GOT3 (cell line): ENCODE data around the gene OR4D1.

Source experiments
- DNase-seq: peaks from one replicate; lab custom pipeline; 2025; ENCODE audit warnings: mixed read lengths; lab: John Stamatoyannopoulos, UW

The OR4D1 gene

DNA sequence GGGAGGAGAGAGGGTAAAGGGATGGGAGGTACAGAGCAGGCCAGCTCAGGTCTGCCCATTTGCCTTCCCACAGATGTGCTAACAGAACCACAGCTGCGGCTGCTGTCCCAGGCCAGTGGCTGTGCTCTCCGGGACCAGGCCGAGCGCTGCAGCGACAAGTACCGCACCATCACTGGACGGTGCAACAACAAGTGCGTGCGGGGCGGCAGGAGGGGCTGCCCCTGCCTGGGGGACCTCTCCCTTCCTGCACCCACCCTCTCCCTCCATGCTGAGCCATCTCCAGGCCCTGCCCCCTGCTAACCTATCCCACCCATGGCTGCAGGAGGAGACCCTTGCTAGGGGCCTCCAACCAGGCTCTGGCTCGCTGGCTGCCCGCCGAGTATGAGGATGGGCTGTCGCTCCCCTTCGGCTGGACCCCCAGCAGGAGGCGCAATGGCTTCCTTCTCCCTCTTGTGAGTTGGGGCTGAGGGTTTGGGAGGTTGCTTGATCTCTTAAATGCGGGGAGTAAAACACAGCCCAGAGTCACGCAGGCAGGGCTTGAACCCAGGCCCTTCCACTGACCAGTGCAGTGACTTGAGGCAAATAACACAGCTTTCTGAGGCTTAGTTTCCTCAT, 45.6 kb downstream of the OR4D1 start:
- no peak for DNase-seq

DNA sequence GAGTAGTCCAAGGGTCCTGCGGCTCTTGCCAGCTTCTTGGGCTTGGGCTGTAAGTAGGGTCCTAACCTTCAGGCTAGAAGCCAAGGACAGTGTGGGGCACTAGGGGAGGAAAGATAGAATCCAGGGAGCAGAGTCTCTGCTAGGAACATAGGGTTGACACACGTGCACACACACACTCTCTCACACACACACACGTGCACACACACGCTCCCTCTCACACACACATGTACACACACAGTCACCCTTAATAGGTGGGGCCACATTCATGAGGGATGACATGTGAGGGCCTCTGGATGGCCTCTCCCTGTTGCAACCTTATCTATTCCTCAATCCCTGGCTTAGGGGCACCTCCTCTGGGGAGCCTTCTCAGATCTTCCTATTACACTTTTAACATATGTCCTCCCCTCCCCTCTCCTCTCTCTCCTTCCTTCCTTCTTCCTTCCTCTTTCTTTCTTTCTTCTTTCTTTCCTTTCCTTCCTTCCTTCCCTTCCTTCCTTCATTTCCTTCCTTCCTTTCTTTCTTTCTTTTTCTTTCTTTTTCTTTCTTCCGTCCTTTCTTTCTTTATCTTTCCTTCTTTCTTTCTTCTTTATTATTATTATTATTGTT, 47.4 kb downstream of the OR4D1 start:
- no peak for DNase-seq

DNA sequence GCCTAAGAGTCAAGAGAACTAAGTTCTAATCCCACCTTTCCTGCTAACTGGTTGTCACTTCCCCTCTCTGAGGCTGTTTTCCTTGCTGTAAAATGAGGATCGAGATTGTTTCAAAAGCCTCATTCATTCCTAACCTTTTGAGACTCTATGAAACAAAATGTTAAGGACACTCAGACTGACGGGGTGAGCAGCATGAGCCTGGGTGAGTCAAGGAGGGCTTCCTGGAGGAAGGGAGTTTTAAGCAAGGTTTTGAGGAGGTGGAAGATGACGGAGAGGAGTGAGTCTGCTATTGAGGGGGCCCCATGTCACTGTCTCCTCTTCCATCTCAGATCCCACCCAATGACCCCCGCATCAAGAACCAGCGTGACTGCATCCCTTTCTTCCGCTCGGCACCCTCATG, 48.4 kb downstream of the OR4D1 start:
- no peak for DNase-seq

DNA sequence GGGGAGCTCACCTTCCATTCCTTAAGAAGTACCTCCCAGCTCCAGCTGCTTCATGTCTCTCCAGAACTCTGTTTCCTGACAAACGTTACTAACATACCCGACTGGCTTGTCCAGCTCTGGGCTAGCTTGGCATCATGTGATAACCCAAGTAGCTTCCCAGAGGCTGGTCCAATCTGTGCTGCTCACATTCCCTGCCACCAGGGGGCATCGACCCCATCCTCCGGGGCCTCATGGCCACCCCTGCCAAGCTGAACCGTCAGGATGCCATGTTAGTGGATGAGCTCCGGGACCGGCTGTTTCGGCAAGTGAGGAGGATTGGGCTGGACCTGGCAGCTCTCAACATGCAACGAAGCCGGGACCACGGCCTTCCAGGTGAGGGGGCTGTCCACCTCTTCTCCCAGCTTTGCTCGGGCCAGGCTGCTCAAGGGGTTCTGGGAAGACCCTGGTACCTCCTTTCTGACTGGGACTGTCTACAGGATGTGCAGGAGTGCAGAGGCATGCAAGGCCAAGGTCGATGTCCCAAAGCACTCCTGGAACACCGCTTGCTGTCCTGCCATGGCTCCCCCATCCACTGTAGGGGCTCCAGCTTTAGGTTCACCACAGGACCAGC, 51.9 kb downstream of the OR4D1 start:
- DNase-seq = no peak

DNA sequence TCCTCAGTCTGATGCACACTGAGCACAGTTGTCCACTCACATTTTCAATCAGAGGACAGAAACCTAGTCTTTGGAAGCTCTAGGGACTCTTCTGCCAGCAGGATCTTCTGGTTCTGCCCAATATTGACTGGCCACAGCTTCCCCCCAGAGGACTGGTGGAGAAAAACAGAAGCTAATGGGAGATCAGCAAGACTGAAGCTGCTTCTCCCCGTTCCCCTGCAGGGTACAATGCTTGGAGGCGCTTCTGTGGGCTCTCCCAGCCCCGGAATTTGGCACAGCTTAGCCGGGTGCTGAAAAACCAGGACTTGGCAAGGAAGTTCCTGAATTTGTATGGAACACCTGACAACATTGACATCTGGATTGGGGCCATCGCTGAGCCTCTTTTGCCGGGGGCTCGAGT, 54.7 kb downstream of the OR4D1 start:
- no peak for DNase-seq

DNA sequence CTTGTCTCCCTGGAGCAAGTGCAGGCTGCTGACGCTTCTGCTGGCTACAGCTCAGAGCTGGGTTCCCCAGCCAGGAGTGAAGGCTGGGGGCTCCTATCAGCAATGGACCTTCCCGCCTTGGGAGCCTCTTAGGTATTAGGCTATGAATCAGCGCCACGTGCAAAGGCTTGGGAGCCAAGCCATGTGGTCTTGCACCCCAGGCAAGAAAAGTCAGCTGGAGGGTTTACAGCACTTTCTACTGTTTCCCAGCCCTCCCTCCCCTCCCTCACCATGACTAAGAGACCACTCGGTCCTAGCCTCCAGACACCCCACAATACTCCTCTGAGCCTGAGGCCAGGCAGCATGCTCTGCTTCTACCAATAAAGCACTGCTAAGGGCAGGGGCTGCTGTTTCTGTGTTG, 56.6 kb downstream of the OR4D1 start:
- DNase-seq = no peak

DNA sequence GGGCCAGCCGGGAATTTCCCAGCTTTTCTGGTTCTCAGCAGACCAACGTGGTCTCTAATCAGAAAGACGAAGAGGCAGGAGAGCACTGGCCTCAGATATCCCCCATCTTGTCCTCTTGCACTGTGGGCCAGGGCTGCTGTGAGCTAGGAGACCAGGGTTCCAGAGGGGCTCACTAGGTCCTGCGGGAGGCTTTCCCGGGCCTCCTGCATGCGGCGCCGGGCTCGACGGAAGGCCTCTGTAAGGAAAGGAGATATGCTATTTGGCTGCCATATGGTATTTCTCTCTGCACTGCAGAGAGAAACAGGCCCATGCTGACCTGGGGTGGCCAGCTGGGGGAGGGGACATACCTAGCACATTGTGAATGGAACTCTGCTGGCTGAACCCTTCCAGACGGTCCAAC, 57.8 kb downstream of the OR4D1 start:
- no peak for DNase-seq

DNA sequence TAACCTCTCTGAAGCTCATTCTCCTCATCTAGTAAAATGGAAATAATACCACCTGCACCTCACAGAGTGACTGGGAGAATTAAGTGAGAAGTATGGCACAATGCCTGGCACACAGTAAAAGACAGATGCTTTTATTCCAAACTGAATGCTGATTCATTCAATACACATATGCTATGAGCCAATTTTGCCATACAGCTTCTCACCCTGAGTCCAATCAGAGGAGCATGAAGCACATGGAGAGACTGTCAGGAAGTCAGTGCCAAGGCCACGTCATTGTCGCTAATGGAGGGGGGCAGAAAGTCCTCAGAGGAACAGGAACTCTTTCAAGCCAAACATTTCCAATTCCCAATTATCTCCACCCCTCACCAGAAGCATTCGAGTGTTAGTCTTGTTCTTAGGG, 59.3 kb downstream of the OR4D1 start:
- no peak for DNase-seq

DNA sequence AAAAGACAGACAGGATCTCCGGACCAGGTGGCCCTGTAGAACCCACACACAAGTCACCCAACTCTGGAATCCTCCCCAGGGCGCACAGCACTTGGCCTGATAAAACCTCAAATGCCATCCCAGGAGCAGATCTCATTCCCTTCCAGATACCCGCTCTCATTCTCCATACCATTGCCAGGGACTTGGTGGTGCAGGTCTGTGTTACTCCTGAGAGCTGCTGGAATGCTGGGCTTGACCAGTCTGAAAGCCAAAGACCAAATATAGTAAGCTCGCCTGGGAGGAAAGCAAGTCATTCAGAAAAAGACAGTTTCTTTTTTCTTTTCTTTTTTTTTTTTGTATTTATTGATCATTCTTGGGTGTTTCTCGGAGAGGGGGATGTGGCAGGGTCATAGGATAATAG, 60.2 kb downstream of the OR4D1 start:
- DNase-seq = no peak
